HepG2 (cell line): ENCODE measurements around the gene TRPV4. TPM values are rescaled to one million over a fixed set of nuclear protein-coding genes. Genes with fewer than 3 reads are reported as not detected.

Experiments used
- ARHGAP35 ChIP-seq: sonication (generic); formaldehyde crosslinking; IDR thresholded peaks from 2 replicates; pipeline ENCODE4 v1.9.0; 2022; ENCODE audit warnings: mild to moderate bottlenecking, inconsistent platforms, moderate library complexity, missing genetic modification reagents, borderline replicate concordance
- ISX ChIP-seq: sonication (generic); formaldehyde crosslinking; conservative IDR thresholded peaks from 2 replicates; pipeline ENCODE4 v1.5.0; 2020; ENCODE audit warnings: missing genetic modification reagents
- MZF1 ChIP-seq: sonication (generic); formaldehyde crosslinking; IDR thresholded peaks from 2 replicates; pipeline ENCODE4 v1.8.1; 2023; ENCODE audit warnings: mild to moderate bottlenecking, missing genetic modification reagents, borderline replicate concordance
- TFAP4 ChIP-seq: sonication (generic); IDR thresholded peaks from 2 replicates; pipeline ENCODE4 v1.6.1; 2016; ENCODE audit warnings: low read depth, borderline replicate concordance
- ZNF747 ChIP-seq: sonication (generic); formaldehyde crosslinking; IDR thresholded peaks from 2 replicates; pipeline ENCODE4 v1.8.1; 2023; ENCODE audit warnings: missing genetic modification reagents, mild to moderate bottlenecking, borderline replicate concordance
- polyA plus RNA-seq, 8 experiments: library from polyadenylated mRNA; depleted of rRNA in 3 of 8; stranded (reverse) in 7 of 8; unstranded in 1 of 8; fragments of >200 nt; fragmentation: Illumina TruSeq in 4 of 8; extraction: Trizol in 4 of 8; gene quantifications; 2 replicates each; pipeline versions ENCODE4 v1.2.1 to v1.2.3, GENCODE V29; 2011 to 2016; ENCODE audit warnings: low read depth in 4 of 8, missing spikeins in 1 of 8, mixed read lengths in 1 of 8; ENCODE audit not compliant: insufficient read depth in 1 of 8
- total RNA-seq, 5 experiments: library from RNA; depleted of rRNA; stranded (reverse); fragments of >200 nt; fragmentation: Illumina TruSeq; extraction: Trizol; gene quantifications; 2 replicates each; pipeline ENCODE4 v1.2.3, GENCODE V29; 2016; ENCODE audit warnings: low read depth in 1 of 5
- TF ChIP-seq, protein P1 (sequence below): sonication (generic); formaldehyde crosslinking; IDR thresholded peaks from 2 replicates; pipeline ENCODE4 v1.4.0; 2020; ENCODE audit warnings: missing genetic modification reagents, borderline replicate concordance
- TF ChIP-seq, protein P2 (sequence below): sonication (generic); formaldehyde crosslinking; IDR thresholded peaks from 2 replicates; pipeline ENCODE4 v1.4.0; 2020; ENCODE audit warnings: mild to moderate bottlenecking, missing genetic modification reagents, borderline replicate concordance

TRPV4 gene
- total and polyA plus RNA-seq, 2 of the 13 experiments (the other 11 are each of a cell fraction or from before 2014, with no cell fraction given): 0.66 to 4.7 TPM

DNA sequence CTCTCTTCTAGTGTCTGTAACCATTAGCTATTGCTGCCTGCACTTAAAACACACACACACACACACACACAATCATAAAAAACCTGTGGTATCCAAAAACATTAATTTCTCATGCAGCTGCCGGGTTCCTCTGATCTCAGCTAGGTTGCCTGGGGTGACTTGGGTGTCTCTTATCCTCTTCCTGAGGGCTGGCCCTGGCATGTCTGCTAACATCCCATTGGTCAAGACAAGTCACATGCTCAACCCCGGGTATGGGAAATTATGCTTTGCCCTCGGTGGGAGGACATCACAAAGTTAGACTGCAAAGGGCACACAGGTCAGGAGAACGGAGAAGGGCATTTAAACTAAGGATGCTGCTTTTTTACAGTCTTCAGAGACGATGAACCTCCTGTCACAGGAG lies 55.7 kb downstream of the TRPV4 start (continued):
- no peak for TF ChIP-seq TFAP4
- no peak for TF ChIP-seq ZNF747
- TF ChIP-seq, protein P1, sequence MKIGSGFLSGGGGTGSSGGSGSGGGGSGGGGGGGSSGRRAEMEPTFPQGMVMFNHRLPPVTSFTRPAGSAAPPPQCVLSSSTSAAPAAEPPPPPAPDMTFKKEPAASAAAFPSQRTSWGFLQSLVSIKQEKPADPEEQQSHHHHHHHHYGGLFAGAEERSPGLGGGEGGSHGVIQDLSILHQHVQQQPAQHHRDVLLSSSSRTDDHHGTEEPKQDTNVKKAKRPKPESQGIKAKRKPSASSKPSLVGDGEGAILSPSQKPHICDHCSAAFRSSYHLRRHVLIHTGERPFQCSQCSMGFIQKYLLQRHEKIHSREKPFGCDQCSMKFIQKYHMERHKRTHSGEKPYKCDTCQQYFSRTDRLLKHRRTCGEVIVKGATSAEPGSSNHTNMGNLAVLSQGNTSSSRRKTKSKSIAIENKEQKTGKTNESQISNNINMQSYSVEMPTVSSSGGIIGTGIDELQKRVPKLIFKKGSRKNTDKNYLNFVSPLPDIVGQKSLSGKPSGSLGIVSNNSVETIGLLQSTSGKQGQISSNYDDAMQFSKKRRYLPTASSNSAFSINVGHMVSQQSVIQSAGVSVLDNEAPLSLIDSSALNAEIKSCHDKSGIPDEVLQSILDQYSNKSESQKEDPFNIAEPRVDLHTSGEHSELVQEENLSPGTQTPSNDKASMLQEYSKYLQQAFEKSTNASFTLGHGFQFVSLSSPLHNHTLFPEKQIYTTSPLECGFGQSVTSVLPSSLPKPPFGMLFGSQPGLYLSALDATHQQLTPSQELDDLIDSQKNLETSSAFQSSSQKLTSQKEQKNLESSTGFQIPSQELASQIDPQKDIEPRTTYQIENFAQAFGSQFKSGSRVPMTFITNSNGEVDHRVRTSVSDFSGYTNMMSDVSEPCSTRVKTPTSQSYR: no peak
- no peak for TF ChIP-seq MZF1
- no peak for TF ChIP-seq ISX (CRISPR knock-in tag)
- TF ChIP-seq ARHGAP35 (CRISPR knock-in tag): no peak
- TF ChIP-seq, protein P2, sequence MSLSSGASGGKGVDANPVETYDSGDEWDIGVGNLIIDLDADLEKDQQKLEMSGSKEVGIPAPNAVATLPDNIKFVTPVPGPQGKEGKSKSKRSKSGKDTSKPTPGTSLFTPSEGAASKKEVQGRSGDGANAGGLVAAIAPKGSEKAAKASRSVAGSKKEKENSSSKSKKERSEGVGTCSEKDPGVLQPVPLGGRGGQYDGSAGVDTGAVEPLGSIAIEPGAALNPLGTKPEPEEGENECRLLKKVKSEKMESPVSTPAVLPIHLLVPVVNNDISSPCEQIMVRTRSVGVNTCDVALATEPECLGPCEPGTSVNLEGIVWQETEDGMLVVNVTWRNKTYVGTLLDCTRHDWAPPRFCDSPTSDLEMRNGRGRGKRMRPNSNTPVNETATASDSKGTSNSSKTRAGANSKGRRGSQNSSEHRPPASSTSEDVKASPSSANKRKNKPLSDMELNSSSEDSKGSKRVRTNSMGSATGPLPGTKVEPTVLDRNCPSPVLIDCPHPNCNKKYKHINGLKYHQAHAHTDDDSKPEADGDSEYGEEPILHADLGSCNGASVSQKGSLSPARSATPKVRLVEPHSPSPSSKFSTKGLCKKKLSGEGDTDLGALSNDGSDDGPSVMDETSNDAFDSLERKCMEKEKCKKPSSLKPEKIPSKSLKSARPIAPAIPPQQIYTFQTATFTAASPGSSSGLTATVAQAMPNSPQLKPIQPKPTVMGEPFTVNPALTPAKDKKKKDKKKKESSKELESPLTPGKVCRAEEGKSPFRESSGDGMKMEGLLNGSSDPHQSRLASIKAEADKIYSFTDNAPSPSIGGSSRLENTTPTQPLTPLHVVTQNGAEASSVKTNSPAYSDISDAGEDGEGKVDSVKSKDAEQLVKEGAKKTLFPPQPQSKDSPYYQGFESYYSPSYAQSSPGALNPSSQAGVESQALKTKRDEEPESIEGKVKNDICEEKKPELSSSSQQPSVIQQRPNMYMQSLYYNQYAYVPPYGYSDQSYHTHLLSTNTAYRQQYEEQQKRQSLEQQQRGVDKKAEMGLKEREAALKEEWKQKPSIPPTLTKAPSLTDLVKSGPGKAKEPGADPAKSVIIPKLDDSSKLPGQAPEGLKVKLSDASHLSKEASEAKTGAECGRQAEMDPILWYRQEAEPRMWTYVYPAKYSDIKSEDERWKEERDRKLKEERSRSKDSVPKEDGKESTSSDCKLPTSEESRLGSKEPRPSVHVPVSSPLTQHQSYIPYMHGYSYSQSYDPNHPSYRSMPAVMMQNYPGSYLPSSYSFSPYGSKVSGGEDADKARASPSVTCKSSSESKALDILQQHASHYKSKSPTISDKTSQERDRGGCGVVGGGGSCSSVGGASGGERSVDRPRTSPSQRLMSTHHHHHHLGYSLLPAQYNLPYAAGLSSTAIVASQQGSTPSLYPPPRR: no peak
